ENCODE measurements around the gene RAB36. TPM values are rescaled to one million over a fixed set of nuclear protein-coding genes. Genes with fewer than 3 reads are reported as not detected.

The RAB36 gene
- total and polyA plus RNA-seq, 10 donors: 1.0 to 3.7 (median 1.6) TPM

DNA sequence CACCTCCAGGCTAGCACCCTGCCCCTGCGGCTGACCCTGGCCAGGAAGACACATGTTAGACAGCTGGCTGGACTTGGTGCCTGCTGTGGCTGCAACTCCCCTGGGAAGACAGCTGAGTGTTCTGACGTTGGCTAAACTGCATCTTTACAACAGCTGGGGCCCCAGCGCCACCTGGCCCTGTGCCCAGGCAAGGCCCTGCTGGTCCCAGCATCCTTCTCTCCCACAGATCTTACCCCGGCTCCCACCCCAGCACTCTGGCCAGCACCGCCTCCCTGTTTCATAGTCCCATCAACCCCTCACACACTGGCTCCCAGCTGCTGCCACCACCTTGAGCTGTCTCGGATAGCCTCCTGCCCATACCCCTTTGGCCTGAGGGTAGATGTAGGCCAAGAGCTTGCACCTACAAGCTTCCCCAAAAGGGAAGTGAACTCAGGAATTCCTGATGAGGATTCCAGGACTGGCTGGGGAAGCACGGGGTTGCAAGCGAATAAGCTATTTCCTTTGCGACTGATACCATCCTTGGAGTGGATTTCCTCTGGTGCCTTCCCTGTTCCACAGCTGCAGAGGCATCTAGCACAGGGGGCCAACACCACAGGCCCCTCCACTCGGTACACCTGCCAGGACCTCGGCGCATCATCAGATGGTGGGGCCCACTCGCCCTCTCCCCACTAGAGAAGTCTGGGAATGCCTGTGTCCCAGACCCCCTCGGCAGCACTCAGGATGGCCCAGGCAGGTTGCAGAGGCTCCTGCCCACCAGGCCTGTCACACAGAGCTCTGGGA is 32.0 kb upstream of the RAB36 start:
- intact Hi-C loops (cut with DNase I; ENCODE audit: low total_unique reads): no loop called here
- H3K27me3 ChIP-seq (replicated peaks in 1 of 7): no peaks in the 10 kb centered on the region
- 65 to 70% (median 66%) methylated on average over 13 to 14 of the region's 14 CpGs for WGBS, 5 donors
- no peaks in the 10 kb centered on the region for H3K9me3 ChIP-seq
- TF ChIP-seq POLR2AphosphoS5 (IDR thresholded peaks at IDR 0.05) (peak in 1 of 3 donors; percentile 11), POLR2A (IDR thresholded peaks at IDR 0.05) (no peak)
- peaks cover 0 to 31% (median 19%) of the 10 kb centered on the region in 6 donors for H3K4me1 ChIP-seq
- H3K27ac ChIP-seq: no peak overlapping the region
- no peak overlapping the region for H3K4me3 ChIP-seq
- DNase-seq: no peak
- no peaks in the 10 kb centered on the region for H3K36me3 ChIP-seq

DNA sequence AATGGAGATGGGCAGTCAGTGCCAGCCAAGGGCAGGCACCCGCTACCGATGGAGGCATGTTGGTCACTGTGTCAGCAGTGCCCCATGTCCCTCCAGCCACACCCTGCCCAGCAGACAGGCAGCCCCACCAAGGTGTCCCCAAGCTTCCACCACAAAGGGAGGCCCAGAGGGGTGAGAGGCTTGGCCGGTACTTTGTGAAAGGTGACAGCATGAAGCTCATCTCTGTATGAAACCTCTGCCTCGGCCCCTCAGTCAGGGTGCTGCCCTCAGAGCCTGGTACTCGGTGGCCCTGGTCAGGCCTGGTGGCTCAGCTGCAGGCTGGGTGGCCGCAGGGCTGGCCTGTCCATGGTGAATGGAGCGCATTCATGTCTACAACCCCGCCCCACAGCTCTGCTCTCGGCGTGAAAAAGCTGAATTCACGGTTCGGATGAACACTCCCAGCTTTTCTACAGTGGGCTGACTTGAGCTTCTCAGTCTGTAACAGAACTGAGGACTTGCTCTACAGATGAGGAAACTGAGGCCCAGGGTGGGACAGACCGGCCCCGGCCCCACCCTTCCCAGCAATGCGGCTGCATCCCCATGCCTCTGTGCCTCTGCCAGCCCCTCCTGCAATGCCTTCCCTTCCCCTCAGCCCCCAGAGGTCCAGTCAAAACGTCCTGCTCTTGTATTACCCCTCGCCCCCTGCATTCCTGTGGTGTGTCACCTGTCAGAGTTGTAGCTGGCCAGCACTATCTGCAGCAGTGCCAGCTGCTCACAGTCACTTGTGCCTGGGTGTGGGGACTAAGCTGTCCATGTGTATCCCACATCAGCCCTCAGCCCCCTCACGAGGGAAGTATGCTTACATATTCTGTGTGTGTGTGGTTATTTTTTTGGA is 31.2 kb upstream of the RAB36 start:
- 82 to 93% (median 90%) methylated on average over 9 to 18 of the region's 18 CpGs for WGBS, 5 donors
- intact Hi-C loops (cut with DNase I; ENCODE audit: low total_unique reads): no loop called here

DNA sequence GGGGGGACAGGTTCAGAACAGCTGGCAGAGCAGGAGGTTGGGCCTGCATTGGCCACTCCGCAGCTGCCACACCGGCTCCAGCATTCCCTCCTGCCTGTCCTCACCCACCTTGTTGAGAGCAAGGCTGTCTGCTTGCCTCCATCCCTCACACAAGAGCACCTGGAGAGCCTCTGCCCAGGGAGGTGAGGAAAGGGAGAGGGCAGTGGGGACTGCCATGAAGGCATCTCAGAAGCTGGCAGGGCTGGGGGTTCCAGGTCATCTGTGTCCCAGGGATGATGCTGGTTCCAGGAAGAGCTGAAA is 30.6 kb upstream of the RAB36 start:
- DNase-seq: no peak
- no peaks in the 10 kb centered on the region for H3K36me3 ChIP-seq
- H3K27ac ChIP-seq: no peak overlapping the region
- no peak for TF ChIP-seq CTCF (IDR thresholded peaks at IDR 0.05 in 8 of 11, conservative IDR thresholded peaks at IDR 0.05 in 3 of 11)
- no peak for TF ChIP-seq POLR2AphosphoS5 (IDR thresholded peaks at IDR 0.05)
- TF ChIP-seq POLR2A (IDR thresholded peaks at IDR 0.05): no peak
- H3K4me1 ChIP-seq: peaks cover 0 to 37% (median 22%) of the 10 kb centered on the region in 6 donors
- 85 to 100% (median 95%) methylated on average over 1 to 2 of the region's 2 CpGs for WGBS, 5 donors
- no peaks in the 10 kb centered on the region for H3K9me3 ChIP-seq
- H3K27me3 ChIP-seq (replicated peaks in 1 of 7): no peaks in the 10 kb centered on the region
- intact Hi-C loops (cut with DNase I; ENCODE audit: low total_unique reads): no loop called here
- no peak overlapping the region for H3K4me3 ChIP-seq

More for the DNA sequence above, 31.2 kb upstream of the RAB36 start:
- TF ChIP-seq CTCF (IDR thresholded peaks at IDR 0.05 in 8 of 11, conservative IDR thresholded peaks at IDR 0.05 in 3 of 11) (no peak), POLR2A (IDR thresholded peaks at IDR 0.05) (no peak)
- no peak for DNase-seq
- Histone ChIP-seq H3K4me1 (peaks cover 0 to 32% (median 19%) of the 10 kb centered on the region in 6 donors), H3K9me3 (no peaks in the 10 kb centered on the region), H3K36me3 (no peaks in the 10 kb centered on the region), H3K4me3 (no peak overlapping the region), H3K27ac (no peak overlapping the region), H3K27me3 (replicated peaks in 1 of 7) (no peaks in the 10 kb centered on the region)

GRCh38 chr22:23115369-23115768 is 29.9 kb upstream of the RAB36 start:
- TF ChIP-seq POLR2AphosphoS5 (IDR thresholded peaks at IDR 0.05) (no peak), POLR2A (IDR thresholded peaks at IDR 0.05) (no peak), CTCF (IDR thresholded peaks at IDR 0.05 in 8 of 11, conservative IDR thresholded peaks at IDR 0.05 in 3 of 11) (no peak)
- intact Hi-C loops (cut with DNase I; ENCODE audit: low total_unique reads): no loop called here
- no peak overlapping the region for H3K4me3 ChIP-seq
- H3K9me3 ChIP-seq: no peaks in the 10 kb centered on the region
- peaks cover 0 to 37% (median 19%) of the 10 kb centered on the region in 6 donors for H3K4me1 ChIP-seq
- no peak overlapping the region for H3K27ac ChIP-seq
- DNase-seq: no peak
- WGBS, 5 donors: 85 to 98% (median 92%) methylated on average over 6 to 7 of the region's 7 CpGs
- H3K27me3 ChIP-seq (replicated peaks in 1 of 7): no peaks in the 10 kb centered on the region
- H3K36me3 ChIP-seq: no peaks in the 10 kb centered on the region

All from spleen (tissue), 11 donors.